CD14-positive monocyte (primary cell): ENCODE measurements around the gene DMBX1. TPM values are rescaled to one million over a fixed set of nuclear protein-coding genes. Genes with fewer than 3 reads are reported as not detected.
A peak's percentile ranks its signal among the peaks of the same experiment; 100 is the strongest.

Experiments
- DNase-seq, 3 donors: peaks; one replicate each; pipeline ENCODE4 v3.0.0-alpha.2; 2011 to 2022
- H2AFZ ChIP-seq: 2 replicates; pipeline ENCODE4 v1.6.0; 2012; ENCODE audit warnings: mild to moderate bottlenecking, low read depth, low read length, inconsistent platforms; ENCODE audit not compliant: insufficient read depth, poor library complexity, severe bottlenecking
- H3K27ac ChIP-seq, 2 donors: 1 replicate in 1 of 2; 2 replicates in 1 of 2; pipeline ENCODE4 v1.5.1; 2012 to 2013; ENCODE audit warnings: low read length in 2 of 2, control low read depth in 1 of 2, inconsistent platforms in 1 of 2, low read depth in 1 of 2, mild to moderate bottlenecking in 1 of 2
- H3K27me3 ChIP-seq, 2 donors: one replicate each; pipeline versions ENCODE4 v1.6.0 to v1.6.1; 2011 to 2013; ENCODE audit warnings: low read length in 2 of 2; ENCODE audit not compliant: control insufficient read depth in 2 of 2, insufficient read depth in 2 of 2
- H3K36me3 ChIP-seq, 2 donors: replicated peaks in 1 of 2; 1 replicate in 1 of 2; 2 replicates in 1 of 2; pipeline versions ENCODE4 v1.5.1 to v1.6.1; 2012 to 2013; ENCODE audit warnings: low read length in 2 of 2, control low read depth in 1 of 2, inconsistent platforms in 1 of 2, mild to moderate bottlenecking in 1 of 2; ENCODE audit not compliant: insufficient read depth in 2 of 2, control insufficient read depth in 1 of 2
- H3K4me1 ChIP-seq, 2 donors: 1 replicate in 1 of 2; 2 replicates in 1 of 2; pipeline versions ENCODE4 v1.5.1 to v1.6.1; 2012 to 2013; ENCODE audit warnings: low read length in 2 of 2, control low read depth in 1 of 2, inconsistent platforms in 1 of 2, mild to moderate bottlenecking in 1 of 2, moderate library complexity in 1 of 2; ENCODE audit not compliant: insufficient read depth in 2 of 2, control insufficient read depth in 1 of 2
- H3K4me2 ChIP-seq: replicated peaks from 2 replicates; pipeline ENCODE3; 2012; ENCODE audit warnings: low read length, moderate library complexity, mild to moderate bottlenecking; ENCODE audit not compliant: poor library complexity, severe bottlenecking; ENCODE audit errors: extremely low read depth
- H3K4me3 ChIP-seq, 3 experiments: fragments of 200-600 bp in 1 of 3; sonication (generic) in 1 of 3; replicated peaks in 1 of 3; 1 replicate in 2 of 3; 2 replicates in 1 of 3; pipeline ENCODE4 v1.5.1; 2011 to 2013; ENCODE audit warnings: low read length in 3 of 3, mild to moderate bottlenecking in 3 of 3, control low read depth in 2 of 3, low read depth in 2 of 3, inconsistent platforms in 1 of 3, moderate library complexity in 1 of 3
- H3K79me2 ChIP-seq: 2 replicates; pipeline ENCODE4 v1.6.0; 2012; ENCODE audit warnings: mild to moderate bottlenecking, control low read depth, inconsistent platforms, low read length, moderate library complexity; ENCODE audit not compliant: insufficient read depth
- H3K9ac ChIP-seq: 2 replicates; pipeline ENCODE4 v1.6.0; 2017; ENCODE audit warnings: low read length, mild to moderate bottlenecking; ENCODE audit not compliant: insufficient read depth, poor library complexity, severe bottlenecking
- H3K9me3 ChIP-seq, 2 donors: replicated peaks in 1 of 2; 1 replicate in 1 of 2; 2 replicates in 1 of 2; pipeline versions ENCODE4 v1.5.1 to v1.6.1; 2012 to 2013; ENCODE audit warnings: low read length in 2 of 2, control low read depth in 1 of 2; ENCODE audit not compliant: control insufficient read depth in 1 of 2, insufficient read depth in 1 of 2
- H4K20me1 ChIP-seq: 2 replicates; pipeline ENCODE4 v1.6.0; 2012; ENCODE audit warnings: mild to moderate bottlenecking, low read length, control low read depth, moderate library complexity; ENCODE audit not compliant: insufficient read depth
- H3K27ac Mint-ChIP-seq, 7 donors: one replicate each; pipeline ENCODE4 v1.8.0; 2020; ENCODE audit warnings: mild to moderate bottlenecking in 7 of 7, mixed read lengths in 7 of 7, moderate library complexity in 6 of 7, inconsistent platforms in 2 of 7
- H3K27me3 Mint-ChIP-seq, 3 donors: one replicate each; pipeline ENCODE4 v1.8.0; 2021 to 2022; ENCODE audit warnings: low read depth in 3 of 3, mild to moderate bottlenecking in 3 of 3, mixed read lengths in 3 of 3, moderate library complexity in 3 of 3, inconsistent platforms in 1 of 3
- H3K36me3 Mint-ChIP-seq, 2 donors: one replicate each; pipeline ENCODE4 v1.8.0; 2020; ENCODE audit warnings: mixed read lengths in 2 of 2, inconsistent platforms in 1 of 2, mild to moderate bottlenecking in 1 of 2
- H3K4me1 Mint-ChIP-seq: one replicate; pipeline ENCODE4 v1.8.0; 2020; ENCODE audit warnings: mild to moderate bottlenecking, mixed read lengths
- H3K4me3 Mint-ChIP-seq, 2 donors: one replicate each; pipeline ENCODE4 v1.8.0; 2020; ENCODE audit warnings: mild to moderate bottlenecking in 2 of 2, mixed read lengths in 2 of 2, moderate library complexity in 1 of 2
- H3K9me3 Mint-ChIP-seq, 7 donors: one replicate each; pipeline ENCODE4 v1.8.0; 2020 to 2022; ENCODE audit warnings: mixed read lengths in 7 of 7, mild to moderate bottlenecking in 6 of 7, moderate library complexity in 6 of 7, inconsistent platforms in 2 of 7
- CTCF ChIP-seq: fragments of 200-600 bp; IDR thresholded peaks from one replicate; pipeline ENCODE4 v1.8.0; 2022; ENCODE audit warnings: antibody characterized with exemption, mild to moderate bottlenecking
- WGBS: methylation state at CpG from one replicate; pipeline ENCODE4 v1.1.5; 2013; ENCODE audit warnings: missing lambda C conversion rate; ENCODE audit not compliant: insufficient coverage; 5-methylcytosine and 5-hydroxymethylcytosine counted together
- intact Hi-C, 2 donors: fragments of 100-400 bp; cut with micrococcal nuclease; formaldehyde crosslinking; loops; one replicate each; pipeline versions ENCODE4 v1.15.0 to v1.15.1; 2023
- polyA plus RNA-seq, 3 donors: library from polyadenylated mRNA; depleted of rRNA in 1 of 3; unstranded in 2 of 3; stranded (reverse) in 1 of 3; fragments of 300-500 nt in 2 of 3; fragments of >200 nt in 1 of 3; fragmentation: Illumina TruSeq in 2 of 3; gene quantifications; 1 replicate in 2 of 3; 2 replicates in 1 of 3; pipeline ENCODE4 v1.2.3, GENCODE V29; 2012 to 2021

Gene DMBX1
- polyA plus RNA-seq, 3 donors: not detected

GRCh38 chr1:46532498-46533178 is 43.0 kb downstream of the DMBX1 start:
- Histone ChIP-seq H4K20me1 (no peaks in the 10 kb centered on the region), H3K4me1 (peaks cover 3 to 6% of the 10 kb centered on the region in 2 donors), H2AFZ (peak overlapping the region; percentile 79), H3K4me3 (peak overlapping the region in 1 of 3 experiments; percentile 68), H3K9ac (no peak overlapping the region), H3K79me2 (no peaks in the 10 kb centered on the region), H3K9me3 (no peaks in the 10 kb centered on the region), H3K36me3 (no peaks in the 10 kb centered on the region), H3K27me3 (peaks cover 15 to 62% of the 10 kb centered on the region in 2 donors), H3K4me2 (peak overlapping the region; percentile 74), H3K27ac (no peak overlapping the region)
- DNase-seq: peak; percentile 26 to 45 (median 38)
- Mint-ChIP-seq H3K27me3 (peaks cover 48 to 74% (median 57%) of the 10 kb centered on the region in 3 donors), H3K4me3 (peak overlapping the region; percentile 30 to 31), H3K27ac (no peak overlapping the region), H3K9me3 (peaks cover 0 to 7% (median 2%) of the 10 kb centered on the region in 7 donors), H3K36me3 (peaks cover 0 to 4% of the 10 kb centered on the region in 2 donors), H3K4me1 (peaks cover 5% of the 10 kb centered on the region)
- intact Hi-C loops: loop anchor here (2.0 to 10.0 kb wide), 3 partner anchors 56 to 192 kb away; no protein-coding TSS in a partner anchor
- TF ChIP-seq CTCF: peak; percentile 69
- WGBS: 0% methylated on average over 22 of the region's 31 CpGs

- H3K4me2 ChIP-seq: peak overlapping the region; percentile 74
Measured at GRCh38 chr1:46533179-46533864, 43.7 kb downstream of the DMBX1 start.

More at GRCh38 chr1:46533179-46533864, 43.7 kb downstream of the DMBX1 start:
- peaks cover 49 to 70% (median 58%) of the 10 kb centered on the region in 3 donors for H3K27me3 Mint-ChIP-seq
- WGBS: 2% methylated on average over 68 of the region's 71 CpGs
- H3K9me3 Mint-ChIP-seq: peaks cover 0 to 7% (median 2%) of the 10 kb centered on the region in 7 donors
- no peaks in the 10 kb centered on the region for H4K20me1 ChIP-seq
- H3K4me3 Mint-ChIP-seq: peak overlapping the region; percentile 60 to 91
- H3K36me3 Mint-ChIP-seq: peaks cover 0 to 4% of the 10 kb centered on the region in 2 donors
- no peaks in the 10 kb centered on the region for H3K79me2 ChIP-seq
- TF ChIP-seq CTCF: no peak
- H3K4me1 Mint-ChIP-seq: peaks cover 5% of the 10 kb centered on the region
- H3K9me3 ChIP-seq: no peaks in the 10 kb centered on the region
- DNase-seq: no peak
- H3K27ac Mint-ChIP-seq: no peak overlapping the region
- intact Hi-C loops: loop anchor here (2.0 to 10.0 kb wide), 3 partner anchors 57 to 191 kb away; no protein-coding TSS in a partner anchor
- H2AFZ ChIP-seq: peak overlapping the region; percentile 79
- H3K27ac ChIP-seq: no peak overlapping the region
- no peaks in the 10 kb centered on the region for H3K36me3 ChIP-seq
- H3K27me3 ChIP-seq: peaks cover 15 to 62% of the 10 kb centered on the region in 2 donors
- H3K4me1 ChIP-seq: peaks cover 3 to 6% of the 10 kb centered on the region in 2 donors
- peak overlapping the region in 1 of 3 experiments; percentile 68 for H3K4me3 ChIP-seq
- H3K9ac ChIP-seq: no peak overlapping the region
